Left ventricle myocardium superior (tissue), 1 donor: Measurements from ENCODE around the gene GIMAP6. TPM values are rescaled to one million over a fixed set of nuclear protein-coding genes. Genes with fewer than 3 reads are reported as not detected.
"Not testable (repeated sequence)": the region's sequence is repeated elsewhere in the genome, so short reads cannot be mapped to it uniquely, and the experiment has no call there.

Experiments
- ATAC-seq: fragments of 200-7000 bp; cut with Tn5 transposase; one replicate; pipeline ENCODE4 v1.9.1; 2020; ENCODE audit warnings: mild to moderate bottlenecking, moderate library complexity
- DNase-seq: peaks from one replicate; pipeline ENCODE4 v3.0.0-alpha.2; 2020
- intact Hi-C: fragments of 100-400 bp; cut with micrococcal nuclease; formaldehyde crosslinking; loops from one replicate; pipeline ENCODE4 v1.11.0; 2022
- long read RNA-seq: library from polyadenylated mRNA; unstranded; transcript quantifications from one replicate; pipeline ENCODE4 v2.0.0, GENCODE V29; 2021
- total RNA-seq: library from RNA; stranded (reverse); fragmentation: NEBNext Ultra II Directional; extraction: Animal tissue kit (Norgen Biotek cat#: 25700); gene quantifications from one replicate; pipeline ENCODE4 v1.2.1, GENCODE V29; 2021
- donor health status: DM: no; HTN: yes; CAD: no; lungs with severe emphysema.

Gene GIMAP6
- total RNA-seq: 31.5 TPM
- long read RNA-seq, transcript GIMAP6-201 (3 exons, 3,440 nt): minor isoform, 16 of 76 reads
- long read RNA-seq, transcript GIMAP6-202 (3 exons, 876 nt): major isoform, 18 of 76 reads
- long read RNA-seq, partial matches to known transcripts: 0 of 76 reads
- long read RNA-seq, other reads (novel, unspliced or antisense): 42 of 76 reads

GRCh38 chr7:150631866-150632864 is at the start of gene GIMAP6:
GIMAP6 (minus strand) TSS chr7:150632385; CDS start chr7:150630142, 2,243 bp downstream.
- peak; percentile 35 for DNase-seq
- intact Hi-C loops: no loop called here
- peak; percentile 42 for ATAC-seq

- intact Hi-C loops, DNase-seq, ATAC-seq: not testable (repeated sequence)
These were observed 48.2 kb upstream of the GIMAP6 start for GRCh38 chr7:150680364-150680763.

GRCh38 chr7:150678601-150679000 is 46.4 kb upstream of the GIMAP6 start:
- ATAC-seq, DNase-seq, intact Hi-C loops: not testable (repeated sequence)

- intact Hi-C loops, DNase-seq: not testable (repeated sequence)
- peak; percentile 78 for ATAC-seq
These were observed 44.7 kb upstream of the GIMAP6 start for GRCh38 chr7:150676854-150677253.

GRCh38 chr7:150676276-150676675 is 44.1 kb upstream of the GIMAP6 start:
- DNase-seq, intact Hi-C loops: not testable (repeated sequence)
- ATAC-seq: peak; percentile 57

GRCh38 chr7:150675714-150676113 is 43.5 kb upstream of the GIMAP6 start:
- ATAC-seq (no peak), DNase-seq (no peak)
- intact Hi-C loops: no loop called here

GRCh38 chr7:150671798-150672585 is 39.8 kb upstream of the GIMAP6 start:
- intact Hi-C loops, DNase-seq, ATAC-seq: not testable (repeated sequence)

GRCh38 chr7:150668977-150669376 is 36.8 kb upstream of the GIMAP6 start:
- intact Hi-C loops: no loop called here
- ATAC-seq (no peak), DNase-seq (no peak)

GRCh38 chr7:150668472-150668911 is 36.3 kb upstream of the GIMAP6 start:
- DNase-seq: no peak
- ATAC-seq: no peak
- intact Hi-C loops: no loop called here

GRCh38 chr7:150666412-150666811 is 34.2 kb upstream of the GIMAP6 start:
- DNase-seq (no peak), ATAC-seq (no peak)
- intact Hi-C loops: no loop called here

- intact Hi-C loops: no loop called here
- ATAC-seq: peak; percentile 26
- DNase-seq: no peak
These were observed 33.7 kb upstream of the GIMAP6 start for GRCh38 chr7:150665896-150666295.

GRCh38 chr7:150665089-150665748 is 33.0 kb upstream of the GIMAP6 start:
- ATAC-seq: no peak
- intact Hi-C loops: no loop called here
- no peak for DNase-seq

- intact Hi-C loops: no loop called here
- DNase-seq (no peak), ATAC-seq (no peak)
These were observed 31.8 kb upstream of the GIMAP6 start for GRCh38 chr7:150663802-150664494.

- ATAC-seq: not testable (repeated sequence)
These were observed 30.6 kb upstream of the GIMAP6 start for GRCh38 chr7:150662821-150663220.

GRCh38 chr7:150660939-150661613 is 28.9 kb upstream of the GIMAP6 start:
- intact Hi-C loops: no loop called here
- DNase-seq (no peak), ATAC-seq (no peak)

More at GRCh38 chr7:150662821-150663220, 30.6 kb upstream of the GIMAP6 start:
- intact Hi-C loops, DNase-seq: not testable (repeated sequence)

- no peak for ATAC-seq
- intact Hi-C loops: no loop called here
- DNase-seq: no peak
These were observed 25.3 kb upstream of the GIMAP6 start for GRCh38 chr7:150657526-150657925.

GRCh38 chr7:150656047-150656446 is 23.9 kb upstream of the GIMAP6 start:
- DNase-seq (no peak), ATAC-seq (no peak)
- intact Hi-C loops: no loop called here

- no peak for ATAC-seq
- no peak for DNase-seq
- intact Hi-C loops: no loop called here
These were observed 22.5 kb upstream of the GIMAP6 start for GRCh38 chr7:150654692-150655091.
